GM21390 (cell line): ENCODE results near the gene MAD2L1.

Experiments
- ATAC-seq: cut with Tn5 transposase; IDR thresholded peaks from one replicate; pipeline ENCODE4 v1.9.1; 2021; ENCODE audit not compliant: unreplicated experiment

The MAD2L1 gene

GRCh38 chr4:120062663-120063195 is 3.9 kb downstream of the MAD2L1 start:
- ATAC-seq = no peak

GRCh38 chr4:120059036-120059435 is 7.6 kb downstream of the MAD2L1 start:
- no peak for ATAC-seq

GRCh38 chr4:120057416-120057815 is 9.2 kb downstream of the MAD2L1 start:
- ATAC-seq = no peak

DNA sequence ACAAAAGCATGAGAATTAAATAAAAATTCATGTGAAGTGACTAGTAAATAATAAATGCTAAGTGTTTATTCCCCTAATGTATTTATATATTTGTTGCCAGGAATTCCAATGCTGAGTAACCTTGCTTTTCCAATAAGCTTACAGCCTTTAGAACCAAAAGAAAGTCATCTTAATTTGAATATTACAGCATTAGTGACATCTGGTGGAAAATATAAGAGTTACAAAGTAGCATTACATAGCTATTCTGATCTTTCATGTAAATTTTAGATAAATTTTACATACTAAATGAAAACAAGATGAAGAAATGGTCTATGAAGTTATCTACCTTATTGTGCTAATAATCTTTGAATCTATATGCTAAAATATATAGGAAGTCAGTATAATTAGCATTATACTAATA is 10.4 kb downstream of the MAD2L1 start:
- no peak for ATAC-seq

GRCh38 chr4:120055795-120056194 is 10.9 kb downstream of the MAD2L1 start:
- ATAC-seq = no peak

- no peak for ATAC-seq
Observed at GRCh38 chr4:120055162-120055561, 11.5 kb downstream of the MAD2L1 start.

- ATAC-seq = peak; percentile 52
Observed at GRCh38 chr4:120053911-120054310, 12.7 kb downstream of the MAD2L1 start.

DNA sequence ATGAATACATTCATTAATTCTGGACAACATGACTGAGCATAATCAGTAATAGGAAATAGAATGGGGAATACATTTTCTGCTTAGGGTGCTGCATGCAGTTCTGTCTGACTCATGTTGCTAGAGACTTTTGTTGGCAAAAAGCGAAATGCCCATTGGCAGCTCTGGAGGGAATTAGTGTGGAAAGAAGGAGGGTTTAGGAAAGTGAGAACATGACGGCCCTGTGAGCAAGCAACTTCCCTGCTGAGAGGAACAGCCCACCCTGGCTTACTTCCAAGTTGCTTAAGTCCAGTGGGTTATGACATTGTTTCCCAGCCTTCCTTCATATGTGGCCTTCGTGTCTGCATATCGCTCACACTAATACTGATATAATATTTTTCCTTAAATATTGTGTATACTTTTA is 13.8 kb downstream of the MAD2L1 start:
- no peak for ATAC-seq

GRCh38 chr4:120051253-120051652 is 15.4 kb downstream of the MAD2L1 start:
- ATAC-seq = no peak

- ATAC-seq = peak; percentile 89
Observed at GRCh38 chr4:120049732-120050494, 16.7 kb downstream of the MAD2L1 start.

DNA sequence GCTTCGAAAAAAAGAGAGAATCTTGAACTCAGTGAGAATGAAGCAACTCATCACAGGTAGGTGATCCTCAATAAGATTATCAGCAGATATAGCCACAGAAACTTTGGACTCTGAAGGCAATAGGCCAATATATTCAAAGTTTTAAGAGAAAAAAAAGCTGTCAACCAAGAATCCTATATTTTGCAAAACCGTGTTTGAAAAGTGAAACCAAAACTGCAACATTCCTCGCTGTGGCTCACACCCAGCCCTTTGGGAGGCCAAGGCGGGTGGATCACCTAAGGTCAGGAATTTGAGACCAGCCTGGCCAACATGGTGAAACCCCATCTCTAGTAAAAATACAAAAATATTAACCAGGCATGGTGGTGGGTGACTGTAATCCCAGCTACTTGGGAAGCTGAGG is 22.8 kb downstream of the MAD2L1 start:
- ATAC-seq = no peak

DNA sequence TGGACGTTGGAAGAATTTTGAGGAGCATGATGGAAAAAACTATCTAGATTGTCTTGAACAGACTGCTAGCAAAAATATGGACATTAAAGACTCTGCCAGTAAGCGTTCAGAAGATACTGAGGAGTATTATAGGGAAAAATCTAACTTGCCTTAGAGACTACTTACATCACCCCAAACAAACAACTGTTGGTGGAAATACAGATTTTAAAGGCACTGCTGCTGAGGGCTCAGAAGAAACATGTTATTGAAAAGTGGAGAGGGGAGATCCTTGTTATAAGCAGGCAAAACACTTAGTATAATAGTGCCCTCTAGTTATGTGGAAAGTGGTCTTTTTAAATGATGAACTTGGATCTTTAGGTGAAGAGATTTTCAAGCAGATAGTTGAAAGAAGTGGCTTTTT is 29.2 kb downstream of the MAD2L1 start:
- ATAC-seq = no peak

- no peak for ATAC-seq
Observed at GRCh38 chr4:120034913-120035312, 31.7 kb downstream of the MAD2L1 start.

- ATAC-seq = no peak
Observed at GRCh38 chr4:120026853-120027252, 39.8 kb downstream of the MAD2L1 start.

- ATAC-seq = no peak
Observed at GRCh38 chr4:120025516-120025915, 41.1 kb downstream of the MAD2L1 start.

GRCh38 chr4:120018786-120019185 is 47.9 kb downstream of the MAD2L1 start:
- no peak for ATAC-seq

GRCh38 chr4:120017939-120018692 is 48.5 kb downstream of the MAD2L1 start:
- no peak for ATAC-seq

DNA sequence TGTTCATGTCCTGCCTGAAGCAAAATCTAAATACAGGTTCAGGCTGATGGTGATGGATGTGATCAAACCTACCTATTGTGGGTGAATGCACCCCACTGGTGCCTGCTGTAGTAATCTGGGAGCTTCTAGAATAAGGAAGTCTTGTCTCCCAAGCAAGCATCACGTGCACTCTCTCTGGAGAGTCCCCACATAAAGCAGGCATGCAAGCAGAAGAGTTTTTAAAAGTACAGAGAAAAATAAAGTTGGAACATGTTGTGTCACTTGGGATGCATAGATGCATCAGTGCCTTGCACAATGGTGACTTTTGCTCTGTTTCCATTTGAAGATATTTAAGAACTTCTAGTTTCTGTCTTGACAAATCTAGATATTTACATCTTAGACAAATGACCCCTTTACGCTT is 54.9 kb downstream of the MAD2L1 start:
- no peak for ATAC-seq

GRCh38 chr4:120010646-120011045 is 56.0 kb downstream of the MAD2L1 start:
- no peak for ATAC-seq

DNA sequence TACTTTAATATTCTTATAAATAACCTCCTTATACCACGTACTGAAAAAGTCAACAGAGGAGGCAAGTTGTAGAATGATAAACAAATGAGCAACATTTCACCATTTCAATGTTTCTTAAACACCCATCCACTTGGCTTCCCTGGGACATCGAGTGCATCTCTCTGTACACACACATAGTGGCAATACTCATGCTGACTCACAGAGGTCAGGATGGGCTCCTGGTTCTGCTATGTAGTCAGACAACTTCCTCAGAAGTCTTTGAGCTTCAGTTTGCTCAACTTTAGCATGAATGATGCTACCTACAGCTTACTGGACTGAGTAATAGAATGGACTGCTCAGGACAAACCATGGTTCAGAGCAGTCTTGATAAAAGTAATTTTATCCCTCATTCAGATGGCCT is 56.9 kb downstream of the MAD2L1 start:
- ATAC-seq = no peak

DNA sequence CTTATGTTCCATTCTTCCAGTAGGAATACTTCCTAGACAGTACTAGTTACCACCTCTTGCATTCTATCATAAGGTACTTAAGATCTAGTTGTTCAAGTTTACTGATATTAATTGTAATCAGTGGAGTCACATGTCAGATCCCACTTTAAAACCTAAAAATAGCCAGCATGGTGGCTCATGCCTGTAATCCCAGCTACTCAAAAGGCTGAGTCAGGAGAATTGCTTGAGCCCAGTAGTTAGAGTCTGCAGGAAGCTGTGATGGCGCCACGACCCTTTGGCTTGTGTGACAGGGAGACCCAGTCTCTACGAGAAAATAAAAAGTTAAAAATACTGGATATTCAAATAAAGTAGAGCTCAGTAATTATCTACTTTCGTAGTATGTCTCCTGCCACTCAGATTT is 57.7 kb downstream of the MAD2L1 start:
- no peak for ATAC-seq

DNA sequence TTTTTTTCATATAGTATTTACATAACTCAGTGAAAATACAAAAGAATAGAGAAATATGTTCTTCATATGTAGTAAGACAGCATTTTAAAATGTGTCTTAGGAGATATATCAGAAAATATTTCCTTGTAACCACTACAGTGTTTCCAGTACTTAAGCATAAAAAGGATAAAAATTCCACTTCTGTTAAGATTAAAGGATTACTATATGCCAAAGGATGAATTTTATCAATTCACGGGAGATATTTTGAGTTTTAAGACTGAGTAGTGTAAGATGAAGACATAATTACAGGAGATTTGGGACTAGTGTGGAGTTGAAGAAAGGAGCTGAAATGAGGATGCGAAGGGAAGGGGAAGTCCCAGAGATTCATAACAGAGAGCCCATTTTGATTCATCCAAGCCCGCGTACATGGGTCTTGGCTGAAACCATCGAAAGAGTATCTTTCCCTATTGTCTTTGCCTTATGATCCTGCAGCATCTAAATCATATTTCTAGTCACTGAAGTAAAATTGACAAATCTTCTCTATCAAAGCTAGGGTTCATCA is 58.7 kb downstream of the MAD2L1 start:
- no peak for ATAC-seq
